Measurements from ENCODE around the gene GPR37L1.

The GPR37L1 gene

GRCh38 chr1:202150602-202151001 lies 27.9 kb downstream of the GPR37L1 start:
- no peak overlapping the region for H3K4me3 ChIP-seq (ENCODE audit: low read length)
- no peak for TF ChIP-seq ZNF274 (IDR thresholded peaks at IDR 0.05; ENCODE audit: low read depth, low read length)

- H3K4me3 ChIP-seq (ENCODE audit: low read length) = no peak overlapping the region
- TF ChIP-seq ZNF274 (IDR thresholded peaks at IDR 0.05; ENCODE audit: low read depth, low read length) = no peak
These were observed 28.3 kb downstream of the GPR37L1 start for GRCh38 chr1:202151045-202151444.

- no peak overlapping the region for H3K4me3 ChIP-seq (ENCODE audit: low read length)
- no peak for TF ChIP-seq ZNF274 (IDR thresholded peaks at IDR 0.05; ENCODE audit: low read depth, low read length)
These were observed 29.7 kb downstream of the GPR37L1 start for GRCh38 chr1:202152399-202152798.

GRCh38 chr1:202153284-202153683 lies 30.6 kb downstream of the GPR37L1 start:
- no peak for TF ChIP-seq ZNF274 (IDR thresholded peaks at IDR 0.05; ENCODE audit: low read depth, low read length)
- H3K4me3 ChIP-seq (ENCODE audit: low read length) = no peak overlapping the region

DNA sequence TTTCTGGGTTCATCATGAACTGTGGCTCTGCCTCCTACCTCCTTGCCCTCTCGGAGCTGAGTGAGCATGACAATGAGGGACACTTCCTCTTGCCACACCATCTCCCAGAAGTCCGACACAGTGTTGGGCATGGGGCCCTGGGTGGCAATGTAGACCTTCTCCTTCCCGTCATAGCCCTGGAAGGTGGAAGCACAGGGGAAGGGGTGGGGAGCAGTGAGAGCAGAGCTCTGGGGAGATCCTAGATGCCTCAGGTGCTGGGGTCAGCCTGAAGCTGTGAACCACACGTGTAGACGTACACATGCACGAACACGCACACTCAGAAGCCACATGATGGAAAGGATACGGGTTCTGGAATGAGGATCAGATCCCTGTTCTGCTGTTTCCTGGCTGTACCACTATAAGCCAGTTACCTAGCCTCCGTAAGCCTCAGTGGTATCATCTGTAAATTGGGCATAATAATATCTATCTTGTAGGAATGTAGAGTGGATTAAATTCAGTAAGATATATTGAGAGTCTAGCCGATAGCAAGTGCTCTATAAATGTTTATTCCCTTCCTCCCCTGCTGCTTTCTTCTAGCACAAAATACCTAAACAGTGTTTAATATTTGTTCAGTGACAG lies 31.5 kb downstream of the GPR37L1 start:
- H3K4me3 ChIP-seq (ENCODE audit: low read length) = no peak overlapping the region

DNA sequence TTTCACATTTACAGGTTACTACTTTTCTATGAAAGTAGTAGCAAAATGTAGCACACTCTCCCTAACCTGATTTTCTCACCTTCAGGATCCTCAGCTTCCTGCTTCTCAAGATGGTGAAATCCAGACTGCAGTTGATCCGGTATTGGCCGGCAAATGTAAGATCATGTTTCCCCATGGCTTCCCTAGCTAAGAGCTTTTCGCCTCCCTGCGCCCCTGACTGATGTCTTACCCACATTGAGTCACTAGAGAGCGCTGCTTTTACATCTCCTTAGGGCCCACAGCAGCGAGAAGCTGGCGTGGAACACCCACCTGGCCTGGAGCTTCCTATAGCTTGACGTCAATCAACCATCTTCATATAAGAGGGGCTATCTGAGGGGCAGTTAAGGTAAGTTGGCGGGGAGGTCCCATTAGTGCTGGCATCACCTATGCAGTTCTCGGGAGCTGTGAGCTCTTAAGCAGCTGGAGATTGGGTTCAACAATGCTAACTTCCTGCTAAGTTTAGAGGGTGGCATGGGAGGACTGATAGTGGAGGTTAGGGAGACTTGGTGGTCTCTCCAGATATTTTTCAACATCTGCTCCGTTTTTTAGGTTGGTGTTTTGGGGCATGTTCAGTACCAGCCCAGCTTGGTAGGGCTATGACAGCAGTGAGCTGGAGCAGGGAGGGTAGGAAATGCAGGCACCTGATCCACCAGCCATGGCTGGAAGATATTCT lies 32.2 kb downstream of the GPR37L1 start:
- H3K4me3 ChIP-seq (ENCODE audit: low read length) = no peak overlapping the region
- TF ChIP-seq ZNF274 (IDR thresholded peaks at IDR 0.05; ENCODE audit: low read depth, low read length) = no peak

More for the DNA sequence above, 31.5 kb downstream of the GPR37L1 start:
- no peak for TF ChIP-seq ZNF274 (IDR thresholded peaks at IDR 0.05; ENCODE audit: low read depth, low read length)

GRCh38 chr1:202155478-202156021 lies 32.8 kb downstream of the GPR37L1 start:
- no peak overlapping the region for H3K4me3 ChIP-seq (ENCODE audit: low read length)
- no peak for TF ChIP-seq ZNF274 (IDR thresholded peaks at IDR 0.05; ENCODE audit: low read depth, low read length)

- no peak for TF ChIP-seq ZNF274 (IDR thresholded peaks at IDR 0.05; ENCODE audit: low read depth, low read length)
These were observed 33.9 kb downstream of the GPR37L1 start for GRCh38 chr1:202156590-202156989.

DNA sequence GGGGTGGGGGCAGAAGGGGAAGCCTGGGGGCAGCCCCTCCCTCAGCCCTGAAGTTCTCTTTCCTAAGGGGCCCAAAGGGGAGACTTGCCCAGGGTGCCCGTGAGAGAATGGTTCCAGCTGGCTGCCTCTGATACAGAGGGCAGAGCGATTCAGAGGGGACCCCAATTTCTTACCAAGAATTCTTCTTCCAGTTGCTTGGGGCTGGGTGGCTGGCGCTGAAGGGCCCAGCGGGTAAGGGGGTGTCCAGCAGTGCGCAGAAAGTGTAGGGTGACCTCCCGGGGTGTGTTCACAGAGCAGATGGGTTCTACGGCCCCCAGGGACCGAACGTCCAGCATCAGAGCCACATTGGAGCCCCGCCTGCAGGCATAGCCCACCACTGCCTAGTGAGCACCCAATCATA lies 35.2 kb downstream of the GPR37L1 start:
- TF ChIP-seq ZNF274 (IDR thresholded peaks at IDR 0.05; ENCODE audit: low read depth, low read length) = no peak
- H3K4me3 ChIP-seq (ENCODE audit: low read length) = no peak overlapping the region

More at GRCh38 chr1:202156590-202156989, 33.9 kb downstream of the GPR37L1 start:
- no peak overlapping the region for H3K4me3 ChIP-seq (ENCODE audit: low read length)

GRCh38 chr1:202158810-202159533 lies 36.3 kb downstream of the GPR37L1 start:
- peak overlapping the region; percentile 84 for H3K4me3 ChIP-seq (ENCODE audit: low read length)
- TF ChIP-seq ZNF274 (IDR thresholded peaks at IDR 0.05; ENCODE audit: low read depth, low read length) = no peak

DNA sequence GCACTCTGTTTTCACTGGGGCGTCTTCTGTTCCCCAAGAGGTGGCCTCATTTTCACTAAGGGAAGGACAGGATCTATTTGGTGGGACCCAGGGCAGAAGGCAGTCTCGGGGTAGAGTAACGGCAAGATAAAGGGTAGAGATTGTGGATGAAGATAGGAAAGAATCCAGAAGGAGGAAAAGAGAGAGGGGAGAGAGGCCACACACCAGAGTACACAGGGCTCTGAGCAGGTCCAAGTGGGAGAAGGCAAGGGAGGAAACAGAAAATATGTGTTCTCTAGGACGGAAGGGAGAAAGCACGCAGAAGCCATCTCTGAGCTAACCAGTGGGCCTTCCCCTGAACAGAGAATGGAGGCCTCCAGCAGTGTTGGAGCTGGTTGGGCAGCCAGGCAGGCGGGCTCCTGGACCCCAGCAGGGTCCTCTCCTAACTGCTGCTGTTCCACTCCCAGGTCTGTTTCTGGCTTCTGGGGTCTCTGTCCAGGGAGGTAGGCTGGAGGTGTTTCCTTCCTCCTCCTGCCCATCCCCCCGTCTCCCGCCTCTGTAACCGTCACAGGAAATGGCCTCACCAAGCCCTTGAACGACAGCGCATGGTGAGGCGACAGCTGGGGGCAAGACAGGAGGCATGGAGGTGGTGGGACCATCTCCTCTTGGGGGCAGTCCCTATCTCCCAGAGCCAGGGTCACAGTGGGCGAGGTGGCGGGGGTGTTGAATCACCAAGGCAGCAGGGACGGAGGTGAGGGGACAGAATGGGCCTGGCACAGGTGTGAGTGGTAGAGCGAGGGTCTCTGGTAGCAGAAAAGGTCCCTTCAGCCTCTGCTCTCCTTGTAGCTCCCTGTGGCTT lies 37.0 kb downstream of the GPR37L1 start:
- no peak for TF ChIP-seq ZNF274 (IDR thresholded peaks at IDR 0.05; ENCODE audit: low read depth, low read length)
- peak overlapping the region; percentile 84 for H3K4me3 ChIP-seq (ENCODE audit: low read length)

DNA sequence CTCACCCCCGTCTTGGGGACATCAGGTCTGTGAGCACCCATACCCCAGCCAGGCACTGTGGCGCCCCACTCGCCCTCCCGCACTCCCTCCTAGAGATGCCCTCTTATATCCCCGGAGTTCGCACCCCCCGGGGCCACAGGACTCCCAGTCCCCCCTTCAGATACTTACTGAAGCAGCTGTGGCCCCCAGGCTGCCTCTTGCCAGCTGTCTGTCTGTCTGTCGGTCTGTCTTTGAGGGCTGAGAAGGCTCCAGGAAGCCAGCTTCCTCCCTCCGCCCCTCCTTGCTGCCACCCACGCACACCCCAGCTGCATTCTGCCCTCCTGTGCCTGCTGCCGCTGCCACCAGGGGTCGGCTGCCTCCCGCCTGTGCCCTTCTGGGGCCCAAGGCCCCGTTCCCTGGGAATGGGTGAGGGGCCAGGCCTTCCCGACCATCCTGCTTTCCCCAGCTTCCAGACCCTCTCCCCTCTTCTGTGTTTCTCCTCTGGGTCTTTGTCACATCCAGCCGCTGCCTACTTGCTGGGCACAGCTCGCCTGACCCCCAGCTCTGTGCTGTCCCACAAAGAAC lies 37.7 kb downstream of the GPR37L1 start, which contains the start of gene PTPN7:
Gene PTPN7, minus strand, starts transcription at position 226 of the 564 bp plus-strand sequence. CDS start 1,200 bp downstream, outside the sequence.
- TF ChIP-seq ZNF274 (IDR thresholded peaks at IDR 0.05; ENCODE audit: low read depth, low read length) = no peak
- H3K4me3 ChIP-seq (ENCODE audit: low read length) = peak within 1 kb of the TSS; percentile 84
